ENCODE results near the gene FHOD3.

GRCh38 chr18:36264283-36264682 lies 33.2 kb upstream of the FHOD3 start:
- TF ChIP-seq NFIC (IDR thresholded peaks at IDR 0.05; ENCODE audit: low read length) (no peak), CTCF (CRISPR knock-in tag; IDR thresholded peaks at IDR 0.05) (no peak), CBX5 (CRISPR knock-in tag; IDR thresholded peaks at IDR 0.05; ENCODE audit: borderline replicate concordance) (no peak), ZNF513 (CRISPR knock-in tag; conservative IDR thresholded peaks at IDR 0.05) (no peak), ZHX1 (CRISPR knock-in tag; IDR thresholded peaks at IDR 0.05; ENCODE audit: low read depth) (no peak)

Data from HepG2 (cell line).